ENCODE results near the gene DAP. TPM values are rescaled to one million over a fixed set of nuclear protein-coding genes. Genes with fewer than 3 reads are reported as not detected.

Gene DAP
- total and polyA plus RNA-seq, 12 donors = 27.4 to 197 (median 101) TPM

DNA sequence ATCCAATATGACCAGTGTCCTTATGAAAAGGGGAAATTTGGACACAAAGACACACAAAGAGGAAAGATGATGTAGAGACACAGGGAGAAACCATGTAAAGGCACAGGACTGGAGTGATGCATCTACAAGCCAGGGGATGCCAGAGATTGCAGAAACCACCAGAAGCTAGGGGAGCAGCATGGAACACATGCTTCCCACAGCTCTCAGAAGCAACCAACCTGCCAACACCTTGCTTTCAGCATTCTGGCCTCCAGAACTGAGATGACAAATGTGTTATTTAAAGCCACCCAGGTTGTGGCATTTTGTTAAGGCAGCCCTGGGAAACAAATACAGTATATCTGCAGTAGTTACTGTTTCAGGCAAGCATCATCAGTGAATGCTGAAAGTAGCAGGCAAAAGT lies 23.2 kb downstream of the DAP start:
- peak in 1 of 7 donors; percentile 20 for DNase-seq
- Histone ChIP-seq H3K9me3 (replicated peaks in 1 of 3) (no peaks in the 10 kb centered on the region), H3K4me1 (replicated peaks in 1 of 2) (peaks cover 0 to 21% of the 10 kb centered on the region in 2 donors), H3K27ac (no peak overlapping the region), H3K4me3 (no peak overlapping the region), H3K27me3 (no peaks in the 10 kb centered on the region), H3K36me3 (replicated peaks in 1 of 2) (no peaks in the 10 kb centered on the region)
- no peak for TF ChIP-seq POLR2A (IDR thresholded peaks at IDR 0.05)
- TF ChIP-seq CTCF (IDR thresholded peaks at IDR 0.05) = no peak
- intact Hi-C loops (cut with DNase I) = no loop called here

DNA sequence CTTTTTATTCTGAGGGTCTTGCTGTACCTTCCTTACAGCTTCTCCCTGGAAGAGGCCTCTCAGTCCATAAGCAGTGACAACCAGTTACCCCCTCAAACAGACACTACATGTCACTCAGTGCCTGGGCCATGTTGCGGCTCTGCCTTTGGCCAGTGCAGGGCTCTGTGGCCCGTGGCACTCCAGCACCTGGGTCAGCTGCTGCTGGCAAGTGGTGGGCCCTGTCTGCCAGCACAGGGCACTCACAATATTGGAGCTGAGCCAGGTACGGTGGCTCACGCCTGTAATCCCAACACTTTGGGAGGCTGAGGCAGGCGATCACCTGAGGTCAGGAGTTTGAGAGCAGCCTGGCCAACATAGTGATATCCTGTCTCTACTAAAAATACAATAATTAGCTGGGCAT lies 24.2 kb downstream of the DAP start:
- peaks cover 0 to 21% of the 10 kb centered on the region in 2 donors for H3K4me1 ChIP-seq (replicated peaks in 1 of 2)

DNA sequence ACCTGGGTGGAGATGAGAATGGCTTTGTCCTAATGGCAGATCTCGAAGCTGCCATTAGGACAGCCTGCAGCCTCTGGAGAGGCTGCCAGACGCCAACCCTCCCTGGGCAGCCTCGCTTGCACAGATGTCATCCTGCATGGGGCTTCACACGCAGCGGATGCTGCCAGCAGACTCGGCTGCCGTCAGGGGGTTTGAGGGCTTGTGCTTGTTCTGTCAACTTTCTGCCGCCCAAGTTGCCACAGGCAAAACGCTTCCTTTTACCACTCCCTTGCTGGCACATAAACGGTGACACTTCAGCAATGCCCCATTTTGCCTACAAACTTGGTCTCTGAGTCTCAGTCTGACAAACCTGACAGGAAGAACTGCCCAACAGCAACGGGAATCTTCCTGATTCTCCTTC lies 24.7 kb downstream of the DAP start:
- Histone ChIP-seq H3K4me1 (replicated peaks in 1 of 2) (peaks cover 0 to 21% of the 10 kb centered on the region in 2 donors), H3K9me3 (replicated peaks in 1 of 3) (no peaks in the 10 kb centered on the region), H3K27me3 (no peaks in the 10 kb centered on the region), H3K4me3 (no peak overlapping the region), H3K36me3 (replicated peaks in 1 of 2) (no peaks in the 10 kb centered on the region), H3K27ac (no peak overlapping the region)
- intact Hi-C loops (cut with DNase I) = no loop called here
- WGBS, 4 donors = 82 to 95% (median 91%) methylated on average over 10 to 11 of the region's 11 CpGs
- no peak for DNase-seq
- TF ChIP-seq CTCF (IDR thresholded peaks at IDR 0.05) (no peak), POLR2A (IDR thresholded peaks at IDR 0.05) (no peak)

More for the DNA sequence above, 24.2 kb downstream of the DAP start:
- intact Hi-C loops (cut with DNase I) = no loop called here
- DNase-seq = no peak
- 88 to 100% (median 95%) methylated on average over 1 to 5 of the region's 5 CpGs for WGBS, 4 donors
- Histone ChIP-seq H3K27ac (no peak overlapping the region), H3K9me3 (replicated peaks in 1 of 3) (no peaks in the 10 kb centered on the region), H3K36me3 (replicated peaks in 1 of 2) (no peaks in the 10 kb centered on the region), H3K4me3 (no peak overlapping the region), H3K27me3 (no peaks in the 10 kb centered on the region)
- TF ChIP-seq POLR2A (IDR thresholded peaks at IDR 0.05) (no peak), CTCF (IDR thresholded peaks at IDR 0.05) (no peak)

DNA sequence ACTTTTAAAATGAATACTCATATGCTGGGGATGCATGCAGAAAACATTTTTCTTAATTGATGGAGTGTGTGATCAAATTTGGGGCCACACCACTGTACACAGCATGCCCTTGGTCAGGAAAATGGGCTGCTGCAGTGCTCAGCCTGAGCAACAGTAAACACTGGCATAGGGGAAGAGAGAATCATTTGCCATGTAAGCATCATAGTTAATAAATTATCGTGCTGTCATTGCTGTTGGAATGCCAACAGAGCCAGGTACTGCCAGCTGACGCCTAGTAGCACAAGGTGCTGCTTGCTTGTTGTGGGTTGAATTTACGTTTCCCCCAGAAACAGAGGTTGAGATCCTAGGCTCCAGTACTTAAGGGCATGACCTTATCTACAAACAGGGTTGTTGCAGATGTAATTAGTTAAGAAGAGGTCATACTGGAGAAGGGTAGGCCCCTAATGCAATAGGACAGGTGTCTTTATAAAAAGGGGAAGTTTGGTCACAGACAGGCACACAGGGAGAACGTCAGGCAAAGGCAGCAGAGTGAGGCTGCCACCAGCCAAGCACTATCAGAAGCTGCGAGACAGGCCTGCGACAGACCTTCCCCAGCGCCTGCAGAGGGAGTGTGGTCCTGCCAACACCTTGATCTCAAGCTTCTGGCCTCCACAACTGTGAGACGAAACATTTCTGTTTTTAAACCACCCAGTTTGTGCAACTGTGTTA lies 25.3 kb downstream of the DAP start:
- Histone ChIP-seq H3K27ac (no peak overlapping the region), H3K9me3 (replicated peaks in 1 of 3) (no peaks in the 10 kb centered on the region), H3K27me3 (no peaks in the 10 kb centered on the region), H3K4me3 (no peak overlapping the region), H3K4me1 (replicated peaks in 1 of 2) (peaks cover 0 to 21% of the 10 kb centered on the region in 2 donors), H3K36me3 (replicated peaks in 1 of 2) (no peaks in the 10 kb centered on the region)
- 84 to 90% (median 88%) methylated on average over 7 to 8 of the region's 8 CpGs for WGBS, 4 donors
- TF ChIP-seq CTCF (IDR thresholded peaks at IDR 0.05) (no peak), POLR2A (IDR thresholded peaks at IDR 0.05) (no peak)
- intact Hi-C loops (cut with DNase I) = no loop called here
- no peak for DNase-seq

All from adrenal gland (tissue), 12 donors.